GM19468 (cell line): ENCODE measurements around the gene PIK3CA.

Experiments used
- ATAC-seq: cut with Tn5 transposase; IDR thresholded peaks from one replicate; pipeline ENCODE4 v1.9.1; 2021; ENCODE audit warnings: mild to moderate bottlenecking, moderate library complexity, moderate number of reproducible peaks; ENCODE audit not compliant: unreplicated experiment; ENCODE audit errors: extremely low read depth

The PIK3CA gene

DNA sequence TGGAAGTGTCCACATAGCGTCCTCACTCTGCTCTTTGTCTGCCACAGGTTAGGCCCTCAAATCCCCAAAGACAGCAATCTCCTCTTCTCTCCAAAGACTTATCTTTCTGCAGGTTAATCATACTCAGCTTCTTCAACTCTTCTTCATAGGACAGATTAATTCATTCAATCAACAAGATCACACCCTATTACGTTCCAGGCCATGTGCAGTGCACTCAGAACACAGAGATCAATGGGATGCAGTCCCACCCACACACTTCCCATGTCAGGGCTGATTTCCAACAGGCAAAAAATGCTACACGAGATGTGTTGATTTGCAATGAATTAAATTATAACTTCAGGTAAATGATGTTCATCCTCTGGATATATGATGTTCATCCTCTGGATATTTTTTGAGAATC lies 141.1 kb downstream of the PIK3CA start:
- ATAC-seq: no peak
